Sigmoid colon (tissue), 4 donors: ENCODE results near the gene GAB2.

Experiments used
- EP300 ChIP-seq, 4 donors: sonication (generic); formaldehyde crosslinking; IDR thresholded peaks; one replicate each; pipeline ENCODE4 v1.6.1; 2017; ENCODE audit warnings: antibody characterized with exemption in 4 of 4
- TF ChIP-seq, protein P1 (sequence below), 4 experiments: fragments of 450-650 bp in 3 of 4; fragments of 200-600 bp in 1 of 4; IDR thresholded peaks; one replicate each; pipeline ENCODE4 v1.5.1; 2016 to 2019; ENCODE audit warnings: antibody characterized with exemption in 4 of 4, mild to moderate bottlenecking in 3 of 4, moderate library complexity in 2 of 4

GRCh38 chr11:78176605-78177141 is 240.9 kb downstream of the GAB2 start:
- TF ChIP-seq, protein P1, sequence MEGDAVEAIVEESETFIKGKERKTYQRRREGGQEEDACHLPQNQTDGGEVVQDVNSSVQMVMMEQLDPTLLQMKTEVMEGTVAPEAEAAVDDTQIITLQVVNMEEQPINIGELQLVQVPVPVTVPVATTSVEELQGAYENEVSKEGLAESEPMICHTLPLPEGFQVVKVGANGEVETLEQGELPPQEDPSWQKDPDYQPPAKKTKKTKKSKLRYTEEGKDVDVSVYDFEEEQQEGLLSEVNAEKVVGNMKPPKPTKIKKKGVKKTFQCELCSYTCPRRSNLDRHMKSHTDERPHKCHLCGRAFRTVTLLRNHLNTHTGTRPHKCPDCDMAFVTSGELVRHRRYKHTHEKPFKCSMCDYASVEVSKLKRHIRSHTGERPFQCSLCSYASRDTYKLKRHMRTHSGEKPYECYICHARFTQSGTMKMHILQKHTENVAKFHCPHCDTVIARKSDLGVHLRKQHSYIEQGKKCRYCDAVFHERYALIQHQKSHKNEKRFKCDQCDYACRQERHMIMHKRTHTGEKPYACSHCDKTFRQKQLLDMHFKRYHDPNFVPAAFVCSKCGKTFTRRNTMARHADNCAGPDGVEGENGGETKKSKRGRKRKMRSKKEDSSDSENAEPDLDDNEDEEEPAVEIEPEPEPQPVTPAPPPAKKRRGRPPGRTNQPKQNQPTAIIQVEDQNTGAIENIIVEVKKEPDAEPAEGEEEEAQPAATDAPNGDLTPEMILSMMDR (IDR thresholded peaks at IDR 0.05), result no peak
- no peak for TF ChIP-seq EP300 (IDR thresholded peaks at IDR 0.05)
